ENCODE data around the gene CACNA2D3. TPM values are rescaled to one million over a fixed set of nuclear protein-coding genes. Genes with fewer than 3 reads are reported as not detected.

CACNA2D3 gene
- polyA plus RNA-seq, 5 donors = 1.1 to 2.2 (median 1.6) TPM

- peak in 1 of 2 donors; percentile 11 for DNase-seq
These were observed 614.1 kb downstream of the CACNA2D3 start for GRCh38 chr3:54736459-54736858.

DNA sequence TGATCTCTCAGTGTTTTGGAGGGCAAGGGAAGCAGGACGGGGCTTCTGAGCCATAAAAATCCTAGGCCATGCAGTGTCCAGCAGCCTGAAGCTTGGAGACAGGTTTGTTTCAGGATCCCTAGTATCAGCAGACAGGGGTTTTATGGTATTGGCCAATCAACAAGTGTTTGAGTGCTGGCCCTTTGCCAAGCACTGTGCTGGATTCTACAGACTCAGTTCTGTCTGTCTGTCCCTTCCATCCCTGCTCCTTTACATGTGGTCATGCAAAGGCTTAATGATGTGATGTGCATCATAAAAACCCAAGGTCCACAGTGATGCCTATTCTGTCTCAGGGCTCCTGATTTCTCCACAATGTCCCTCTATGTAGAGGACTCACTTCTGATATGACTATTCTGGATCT, 621.4 kb downstream of the CACNA2D3 start:
- DNase-seq = no peak

- no peak for DNase-seq
These were observed 621.9 kb downstream of the CACNA2D3 start for GRCh38 chr3:54744291-54744690.

- DNase-seq = no peak
These were observed 623.5 kb downstream of the CACNA2D3 start for GRCh38 chr3:54745843-54746242.

GRCh38 chr3:54746722-54747121, 624.4 kb downstream of the CACNA2D3 start:
- no peak for DNase-seq

GRCh38 chr3:54755756-54756155, 633.4 kb downstream of the CACNA2D3 start:
- DNase-seq = no peak

DNA sequence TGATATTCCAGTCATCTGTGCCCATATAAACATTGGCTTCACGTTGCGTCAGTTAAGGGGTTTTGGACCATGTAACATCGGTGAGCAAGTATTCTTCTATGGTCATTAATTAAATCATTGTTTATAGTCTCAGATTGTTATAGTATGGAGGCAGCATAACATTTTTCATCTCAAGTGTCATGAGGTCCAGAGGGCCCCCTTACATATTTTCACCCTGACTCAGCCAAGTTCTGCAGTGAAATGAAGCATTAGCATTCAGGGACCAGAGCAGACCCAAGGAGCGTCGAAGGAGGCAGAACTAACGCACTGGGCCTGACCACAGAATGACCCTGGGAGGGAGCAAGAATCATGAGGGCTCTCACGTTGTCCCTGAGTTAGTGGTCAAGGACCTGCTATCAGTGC, 634.0 kb downstream of the CACNA2D3 start:
- DNase-seq = no peak

DNA sequence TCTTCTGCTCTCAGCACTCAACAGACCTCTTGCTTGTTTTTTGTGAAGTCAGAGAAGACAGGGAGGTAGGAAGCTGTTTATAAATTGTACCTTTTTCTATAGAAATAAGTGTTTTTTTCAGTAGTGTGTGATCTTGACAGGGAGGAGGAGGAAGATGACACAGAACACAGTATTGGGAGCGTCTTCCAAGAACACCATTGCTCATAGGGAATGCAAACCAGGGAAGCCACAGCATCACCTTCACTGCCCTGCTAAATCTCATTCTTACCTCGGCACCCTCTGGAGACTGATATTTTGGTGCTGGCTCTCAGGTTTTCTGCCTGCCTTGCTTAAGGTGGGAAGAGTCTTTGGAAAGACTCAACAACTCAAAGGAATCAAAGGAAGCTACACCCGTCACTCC, 636.1 kb downstream of the CACNA2D3 start:
- DNase-seq = no peak

DNA sequence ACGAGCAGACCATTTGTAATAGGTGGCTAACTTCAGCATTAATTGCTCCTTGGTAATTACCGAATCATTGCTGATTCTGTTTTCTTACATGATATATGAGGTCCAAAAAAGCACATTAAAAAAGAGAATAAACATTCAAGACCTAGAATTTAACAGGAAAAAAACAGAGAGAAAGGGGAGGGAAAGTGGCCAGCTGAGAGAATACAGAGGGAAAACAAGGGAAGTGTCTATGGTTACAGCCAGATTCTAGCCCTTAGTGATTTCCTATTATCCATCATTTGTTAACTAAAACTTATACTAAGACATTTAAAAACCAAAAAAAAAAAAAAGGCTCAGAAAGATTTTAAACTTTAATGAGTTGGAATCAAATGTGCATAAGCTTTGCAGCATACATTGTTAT, 636.8 kb downstream of the CACNA2D3 start:
- no peak for DNase-seq

- no peak for DNase-seq
These were observed 637.8 kb downstream of the CACNA2D3 start for GRCh38 chr3:54760201-54760600.

- no peak for DNase-seq
These were observed 639.3 kb downstream of the CACNA2D3 start for GRCh38 chr3:54761637-54762036.

DNA sequence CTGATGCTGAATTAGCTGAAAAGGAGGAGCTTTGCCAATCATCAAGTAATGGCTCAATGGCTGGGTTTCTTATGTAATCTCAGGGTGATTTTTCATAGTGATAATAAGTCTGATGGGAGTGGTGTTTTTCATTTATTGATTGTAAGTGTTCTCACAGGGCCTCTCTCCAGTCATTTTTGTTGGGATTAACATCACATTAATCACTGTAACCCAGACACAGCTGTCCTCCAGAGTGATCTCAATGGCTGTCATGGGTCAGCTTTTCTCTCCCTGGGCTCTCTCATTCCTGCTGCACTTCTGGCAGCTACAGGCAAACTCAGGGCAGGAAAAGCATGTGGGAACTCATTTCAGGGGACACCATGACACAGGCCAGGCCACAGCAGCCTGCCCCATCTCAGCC, 642.6 kb downstream of the CACNA2D3 start:
- no peak for DNase-seq

GRCh38 chr3:54771050-54771449, 648.7 kb downstream of the CACNA2D3 start:
- DNase-seq = no peak

GRCh38 chr3:54772051-54772450, 649.7 kb downstream of the CACNA2D3 start:
- DNase-seq = no peak

DNA sequence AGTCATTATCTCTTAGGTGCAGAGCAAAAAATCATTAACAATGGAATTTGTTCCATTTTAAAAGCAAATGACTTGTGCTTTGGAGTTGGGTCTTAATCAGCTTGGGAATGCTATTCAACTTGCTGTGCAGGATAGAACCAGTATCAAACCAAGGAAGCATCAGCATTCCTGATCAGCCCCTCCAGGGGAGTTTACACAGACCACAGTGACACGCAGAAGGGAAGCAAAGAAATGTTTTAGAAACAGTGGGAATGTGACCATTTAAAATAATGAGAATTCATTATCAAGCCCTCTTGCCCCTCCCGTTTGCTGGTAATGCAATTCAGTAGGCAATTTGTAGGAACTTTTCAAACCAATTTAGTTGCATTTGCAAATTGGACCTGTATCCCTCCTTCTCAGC, 650.4 kb downstream of the CACNA2D3 start:
- DNase-seq = no peak

DNA sequence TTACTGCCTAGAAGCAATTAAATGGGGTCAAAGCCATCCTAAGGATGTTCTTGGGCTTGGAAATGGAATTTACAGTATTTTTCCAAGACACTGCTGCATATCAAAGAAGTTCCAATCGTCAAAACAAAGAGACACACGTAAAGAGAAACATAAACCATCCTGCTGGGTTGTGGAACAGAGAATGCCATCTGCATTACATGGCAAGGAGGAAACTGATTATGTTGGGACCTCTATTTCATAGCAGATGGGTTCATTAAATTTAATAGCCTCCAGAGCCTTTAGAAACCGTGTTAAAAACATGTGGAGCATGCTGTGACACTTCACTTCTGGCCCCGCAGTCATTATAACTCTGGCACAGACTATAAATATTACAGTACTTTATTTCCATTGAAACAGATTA, 650.9 kb downstream of the CACNA2D3 start:
- DNase-seq = no peak

- no peak for DNase-seq
These were observed 654.2 kb downstream of the CACNA2D3 start for GRCh38 chr3:54776601-54777000.

DNA sequence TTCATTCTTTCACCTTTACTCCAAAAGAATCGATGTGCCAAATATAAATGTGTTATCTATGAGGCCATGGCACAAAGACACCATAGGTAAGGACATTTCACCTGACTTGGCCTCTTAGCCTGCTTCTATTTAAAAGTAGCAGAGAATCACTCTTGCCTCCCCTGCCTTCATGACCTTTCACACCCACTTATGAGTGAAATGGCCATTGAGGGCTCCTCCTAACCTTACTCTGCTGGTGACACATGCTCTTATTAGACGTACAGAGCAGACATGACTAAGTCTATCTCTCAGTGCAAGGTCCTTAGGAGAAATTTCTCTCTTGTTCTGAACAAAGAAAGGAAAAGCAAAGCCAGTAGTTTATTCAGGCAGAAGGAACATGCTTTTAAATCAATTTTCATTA, 654.8 kb downstream of the CACNA2D3 start:
- DNase-seq = no peak

DNA sequence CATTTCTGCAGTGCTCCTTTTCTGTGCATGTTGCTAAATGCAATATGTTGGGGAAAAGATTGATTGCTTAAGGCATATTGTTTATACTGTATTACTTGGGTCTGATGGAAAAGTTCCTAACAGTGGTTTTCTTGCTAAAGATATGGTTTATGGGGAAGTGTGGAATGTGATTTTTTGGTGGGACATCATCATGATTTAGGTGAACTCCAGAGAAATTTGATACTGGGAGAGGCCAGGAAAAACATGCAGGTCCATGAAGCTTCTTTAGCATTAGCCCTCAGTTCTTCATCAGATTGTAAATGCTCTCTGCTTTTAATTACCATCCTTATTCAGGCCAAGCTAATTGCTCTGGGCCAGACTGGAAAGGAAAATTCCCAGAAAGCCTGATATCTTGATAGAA, 658.0 kb downstream of the CACNA2D3 start:
- DNase-seq = no peak

GRCh38 chr3:54781728-54782127, 659.4 kb downstream of the CACNA2D3 start:
- DNase-seq = no peak

- no peak for DNase-seq
These were observed 661.3 kb downstream of the CACNA2D3 start for GRCh38 chr3:54783611-54784010.

DNA sequence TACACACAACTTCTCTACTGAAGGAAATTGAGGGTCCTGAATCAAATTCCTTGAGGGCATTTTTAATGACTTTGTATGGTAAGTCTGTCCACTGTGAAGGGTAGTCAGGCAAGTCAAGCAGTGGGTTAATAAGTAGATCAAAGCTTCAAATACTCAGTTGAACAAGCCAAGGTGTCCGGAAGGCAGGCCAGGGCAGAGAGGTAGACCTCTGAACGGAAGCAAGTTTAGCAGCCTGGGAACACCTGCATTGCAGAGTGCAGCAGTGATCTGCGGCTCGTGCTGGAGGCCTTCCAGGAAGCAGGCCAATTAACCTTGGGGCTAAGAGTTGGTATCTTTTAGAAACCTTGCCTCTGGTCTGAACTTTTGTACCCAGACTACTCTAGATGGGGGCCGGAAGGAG, 661.7 kb downstream of the CACNA2D3 start:
- DNase-seq = no peak

- no peak for DNase-seq
These were observed 663.6 kb downstream of the CACNA2D3 start for GRCh38 chr3:54785976-54786375.

GRCh38 chr3:54790051-54790450, 667.7 kb downstream of the CACNA2D3 start:
- DNase-seq = no peak

Measured in right lung (tissue), 5 donors.